Nephron progenitor cell (in vitro differentiated cells): Measurements from ENCODE around the gene CDH6.
A peak's percentile ranks its signal among the peaks of the same experiment; 100 is the strongest.

ENCODE experiments used
- DNase-seq: peaks from one replicate; pipeline ENCODE4 v3.0.0; 2021
- H3K27ac Mint-ChIP-seq: 2 replicates; pipeline ENCODE4 v1.8.0; 2021; ENCODE audit warnings: mild to moderate bottlenecking, moderate library complexity, mixed read lengths
- H3K27me3 Mint-ChIP-seq: 2 replicates; pipeline ENCODE4 v1.8.0; 2021; ENCODE audit warnings: mild to moderate bottlenecking, low read depth, mixed read lengths; ENCODE audit not compliant: poor library complexity
- H3K36me3 Mint-ChIP-seq: 2 replicates; pipeline ENCODE4 v1.8.0; 2021; ENCODE audit warnings: low read depth, mixed read lengths
- H3K4me1 Mint-ChIP-seq: 2 replicates; pipeline ENCODE4 v1.8.0; 2021; ENCODE audit warnings: mixed read lengths
- H3K4me3 Mint-ChIP-seq: 2 replicates; pipeline ENCODE4 v1.8.0; 2021; ENCODE audit warnings: mild to moderate bottlenecking, moderate library complexity, mixed read lengths
- H3K9me3 Mint-ChIP-seq: 2 replicates; pipeline ENCODE4 v1.8.0; 2021; ENCODE audit warnings: mild to moderate bottlenecking, moderate library complexity, mixed read lengths
- TF ChIP-seq, protein P1 (sequence below): fragments of 200-600 bp; sonication (generic); IDR thresholded peaks from 2 replicates; pipeline ENCODE4 v1.5.0; 2021; ENCODE audit warnings: antibody characterized with exemption

The CDH6 gene

DNA sequence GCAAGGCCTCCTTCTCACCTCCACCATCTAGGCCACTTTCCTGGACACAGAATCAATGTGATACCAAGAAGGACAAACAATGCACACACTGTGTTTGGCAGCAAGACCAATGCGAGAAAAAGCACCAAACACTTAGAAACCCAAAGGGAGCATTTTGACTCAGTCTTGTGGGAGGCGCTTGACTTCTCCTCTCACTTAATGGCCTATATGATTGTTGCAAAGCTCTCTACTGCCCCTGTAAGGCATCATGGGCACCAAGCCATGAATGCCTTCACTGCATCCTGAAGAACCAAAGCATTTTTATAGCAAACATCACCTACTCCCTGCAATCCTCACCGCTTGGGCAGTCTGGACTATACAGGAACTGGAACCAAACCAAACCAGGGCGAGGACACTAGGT is 57.5 kb downstream of the CDH6 start:
- no peaks in the 10 kb centered on the region for H3K27me3 Mint-ChIP-seq
- no peak overlapping the region for H3K4me3 Mint-ChIP-seq
- H3K9me3 Mint-ChIP-seq = peaks cover 14% of the 10 kb centered on the region
- TF ChIP-seq, protein P1, sequence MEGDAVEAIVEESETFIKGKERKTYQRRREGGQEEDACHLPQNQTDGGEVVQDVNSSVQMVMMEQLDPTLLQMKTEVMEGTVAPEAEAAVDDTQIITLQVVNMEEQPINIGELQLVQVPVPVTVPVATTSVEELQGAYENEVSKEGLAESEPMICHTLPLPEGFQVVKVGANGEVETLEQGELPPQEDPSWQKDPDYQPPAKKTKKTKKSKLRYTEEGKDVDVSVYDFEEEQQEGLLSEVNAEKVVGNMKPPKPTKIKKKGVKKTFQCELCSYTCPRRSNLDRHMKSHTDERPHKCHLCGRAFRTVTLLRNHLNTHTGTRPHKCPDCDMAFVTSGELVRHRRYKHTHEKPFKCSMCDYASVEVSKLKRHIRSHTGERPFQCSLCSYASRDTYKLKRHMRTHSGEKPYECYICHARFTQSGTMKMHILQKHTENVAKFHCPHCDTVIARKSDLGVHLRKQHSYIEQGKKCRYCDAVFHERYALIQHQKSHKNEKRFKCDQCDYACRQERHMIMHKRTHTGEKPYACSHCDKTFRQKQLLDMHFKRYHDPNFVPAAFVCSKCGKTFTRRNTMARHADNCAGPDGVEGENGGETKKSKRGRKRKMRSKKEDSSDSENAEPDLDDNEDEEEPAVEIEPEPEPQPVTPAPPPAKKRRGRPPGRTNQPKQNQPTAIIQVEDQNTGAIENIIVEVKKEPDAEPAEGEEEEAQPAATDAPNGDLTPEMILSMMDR = no peak
- DNase-seq = no peak
- no peaks in the 10 kb centered on the region for H3K4me1 Mint-ChIP-seq
- no peak overlapping the region for H3K27ac Mint-ChIP-seq
- peaks cover 73% of the 10 kb centered on the region for H3K36me3 Mint-ChIP-seq

DNA sequence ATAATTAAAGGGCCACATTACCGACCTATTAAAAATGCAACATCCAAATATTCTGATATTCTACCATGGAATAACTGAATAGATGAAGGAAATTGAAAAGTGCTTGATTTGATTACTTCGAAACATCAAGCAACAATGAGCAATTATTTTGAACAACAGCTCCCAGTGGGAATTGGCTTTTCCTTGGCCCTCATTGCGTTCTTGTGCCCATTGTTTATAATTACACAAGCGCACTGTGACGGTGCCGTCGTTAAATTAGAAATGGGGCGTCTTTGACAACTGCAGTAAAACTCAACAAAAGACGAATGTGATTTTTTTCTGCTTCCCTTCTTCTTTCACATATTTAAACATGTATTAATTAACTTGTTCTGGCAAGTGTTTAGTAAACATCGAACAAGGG is 61.6 kb downstream of the CDH6 start:
- Mint-ChIP-seq H3K4me1 (no peaks in the 10 kb centered on the region), H3K27ac (no peak overlapping the region), H3K4me3 (no peak overlapping the region), H3K9me3 (peaks cover 18% of the 10 kb centered on the region), H3K27me3 (no peaks in the 10 kb centered on the region), H3K36me3 (peaks cover 82% of the 10 kb centered on the region)
- TF ChIP-seq, protein P1 = no peak
- DNase-seq = no peak

DNA sequence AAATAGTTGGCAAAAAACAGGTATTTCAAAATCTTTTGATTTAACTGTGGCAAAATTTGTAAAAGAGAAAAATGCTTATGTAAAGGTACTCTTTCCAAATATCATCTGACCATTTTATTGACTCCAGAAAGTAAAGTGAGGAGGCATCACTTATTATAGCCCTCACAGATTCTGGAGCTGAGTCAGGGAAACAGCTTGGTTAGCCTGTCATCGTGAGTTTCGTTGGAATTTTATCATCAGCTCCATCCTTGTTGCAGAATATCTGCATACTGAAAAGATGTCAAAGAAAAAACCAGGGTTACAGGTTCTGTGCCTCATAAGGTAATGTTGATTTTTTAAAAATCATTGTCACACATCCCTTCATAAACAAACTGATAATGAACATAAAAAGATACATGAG is 74.8 kb downstream of the CDH6 start:
- Mint-ChIP-seq H3K9me3 (no peaks in the 10 kb centered on the region), H3K4me3 (no peak overlapping the region), H3K4me1 (no peaks in the 10 kb centered on the region), H3K36me3 (peaks cover 21% of the 10 kb centered on the region), H3K27me3 (peaks cover 3% of the 10 kb centered on the region), H3K27ac (no peak overlapping the region)
- TF ChIP-seq, protein P1 = no peak
- DNase-seq = no peak

DNA sequence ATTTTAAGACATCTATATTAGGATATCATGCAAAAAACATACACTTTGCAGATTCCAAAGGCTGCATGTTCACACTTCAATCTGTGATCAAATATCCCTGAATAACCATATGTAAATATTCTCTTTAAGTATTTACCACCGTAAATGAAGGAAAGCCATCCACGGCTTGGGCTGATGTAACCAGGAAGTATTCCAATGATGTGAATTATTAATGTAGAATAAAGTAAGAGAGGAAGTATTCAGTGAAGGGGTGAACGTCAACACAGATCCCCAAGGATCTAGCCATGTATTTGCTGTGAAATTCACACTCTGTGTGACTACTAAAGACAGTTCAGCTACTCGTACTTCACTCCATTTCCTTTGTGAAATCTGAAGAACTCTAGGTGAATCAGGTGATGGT is 75.2 kb downstream of the CDH6 start:
- no peak overlapping the region for H3K4me3 Mint-ChIP-seq
- no peaks in the 10 kb centered on the region for H3K9me3 Mint-ChIP-seq
- H3K27me3 Mint-ChIP-seq = peaks cover 3% of the 10 kb centered on the region
- H3K27ac Mint-ChIP-seq = no peak overlapping the region
- TF ChIP-seq, protein P1 = no peak
- H3K36me3 Mint-ChIP-seq = peaks cover 22% of the 10 kb centered on the region
- DNase-seq = no peak
- H3K4me1 Mint-ChIP-seq = peaks cover under 1% of the 10 kb centered on the region

DNA sequence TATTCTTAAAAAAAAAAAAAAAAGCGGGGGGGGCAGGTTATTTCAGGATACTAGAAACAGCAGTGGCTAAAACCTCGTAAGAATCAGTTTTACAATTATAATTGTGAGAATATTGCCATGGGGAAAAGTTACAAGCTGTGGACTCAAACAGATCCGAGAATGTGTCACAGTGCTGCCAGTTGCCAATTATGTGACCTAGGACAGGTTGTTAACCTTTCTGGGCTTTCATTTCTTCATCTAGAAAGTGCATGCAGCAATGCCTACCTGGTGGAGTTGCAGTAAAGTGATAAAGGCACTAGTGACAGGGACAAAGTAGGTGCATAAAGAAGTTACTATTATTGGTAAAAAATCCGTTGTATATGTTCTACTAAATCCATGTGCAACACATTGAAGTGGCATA is 75.8 kb downstream of the CDH6 start:
- no peaks in the 10 kb centered on the region for H3K9me3 Mint-ChIP-seq
- peaks cover 3% of the 10 kb centered on the region for H3K27me3 Mint-ChIP-seq
- peaks cover 5% of the 10 kb centered on the region for H3K4me1 Mint-ChIP-seq
- no peak for DNase-seq
- peaks cover 28% of the 10 kb centered on the region for H3K36me3 Mint-ChIP-seq
- TF ChIP-seq, protein P1 = no peak
- no peak overlapping the region for H3K27ac Mint-ChIP-seq
- H3K4me3 Mint-ChIP-seq = no peak overlapping the region

DNA sequence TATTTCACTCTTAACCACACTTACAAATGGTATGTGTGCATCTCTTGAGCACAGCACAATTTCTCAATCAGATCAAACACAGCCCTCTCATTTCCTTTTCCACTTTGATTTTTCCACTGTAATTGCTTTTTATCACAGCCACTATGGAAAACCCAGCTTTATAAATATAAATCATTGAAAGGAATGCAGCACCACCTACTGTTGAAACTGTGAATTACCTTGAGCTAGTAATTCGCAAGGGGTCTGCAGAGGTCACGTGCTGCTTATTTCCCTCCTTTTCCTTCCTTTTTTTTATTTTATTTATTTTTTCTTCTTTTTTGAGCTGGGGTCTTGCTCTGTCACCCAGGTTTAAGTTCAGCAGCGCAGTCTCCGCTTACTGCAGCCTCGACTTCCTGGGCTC is 76.9 kb downstream of the CDH6 start:
- TF ChIP-seq, protein P1 = peak; percentile 61
- DNase-seq = no peak
- H3K4me1 Mint-ChIP-seq = peaks cover 5% of the 10 kb centered on the region
- peaks cover 38% of the 10 kb centered on the region for H3K36me3 Mint-ChIP-seq
- H3K27me3 Mint-ChIP-seq = peaks cover 3% of the 10 kb centered on the region
- no peak overlapping the region for H3K4me3 Mint-ChIP-seq
- no peak overlapping the region for H3K27ac Mint-ChIP-seq
- H3K9me3 Mint-ChIP-seq = no peaks in the 10 kb centered on the region
